GM23248 (cell line): ENCODE results near the gene C1orf167.

ENCODE experiments used
- EZH2 ChIP-seq: fragments of 200-600 bp; sonication (generic); IDR thresholded peaks from 2 replicates; pipeline ENCODE4 v1.6.1; 2018; ENCODE audit warnings: antibody characterized with exemption, mild to moderate bottlenecking; ENCODE audit not compliant: insufficient read depth, poor library complexity, severe bottlenecking
- EZH2phosphoT487 ChIP-seq: fragments of 200-600 bp; sonication (generic); IDR thresholded peaks from 2 replicates; pipeline ENCODE4 v1.6.1; 2018; ENCODE audit warnings: antibody characterized with exemption, moderate library complexity, mild to moderate bottlenecking, low read depth; ENCODE audit not compliant: insufficient read depth

DNA sequence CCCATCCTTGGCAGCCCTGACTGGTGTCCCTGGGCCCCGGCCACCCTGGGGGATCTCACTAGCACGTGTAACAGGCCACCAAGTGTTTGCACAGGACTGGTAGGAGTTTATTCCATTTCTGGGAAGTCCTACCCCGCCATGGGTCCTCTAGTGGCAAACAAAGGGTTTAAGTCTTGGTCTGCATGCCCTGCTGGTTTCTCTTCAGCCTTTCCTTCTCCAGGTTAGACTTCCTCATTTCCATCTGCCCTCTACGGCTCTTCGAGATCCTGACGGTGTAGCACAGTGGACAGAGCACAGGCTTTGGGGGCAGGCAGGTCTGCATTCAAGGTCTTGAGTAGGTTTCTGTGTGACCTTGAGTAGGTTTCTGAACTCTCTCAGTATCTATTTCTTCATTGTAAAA lies 23.2 kb upstream of the C1orf167 start:
- TF ChIP-seq EZH2 (no peak), EZH2phosphoT487 (no peak)
